Epithelial cell of prostate (primary cell): ENCODE results near the gene CIAO3.

Experiments
- DNase-seq: peaks from one replicate; pipeline ENCODE4 v3.0.0-alpha.2; 2011; ENCODE audit warnings: low read depth, low spot score
- H3K27ac ChIP-seq: fragments of 450-650 bp; 2 replicates; pipeline ENCODE4 v1.5.1; 2017; ENCODE audit warnings: mild to moderate bottlenecking

Gene CIAO3

GRCh38 chr16:726188-726437 is 14.7 kb downstream of the CIAO3 start:
- no peak for DNase-seq
- no peak overlapping the region for H3K27ac ChIP-seq

- no peak overlapping the region for H3K27ac ChIP-seq
- no peak for DNase-seq
Measured at GRCh38 chr16:725463-726187, 15.2 kb downstream of the CIAO3 start.

GRCh38 chr16:725041-725376 is 15.8 kb downstream of the CIAO3 start:
- DNase-seq: no peak
- no peak overlapping the region for H3K27ac ChIP-seq

GRCh38 chr16:724188-725040 is 16.4 kb downstream of the CIAO3 start:
- H3K27ac ChIP-seq: no peak overlapping the region
- no peak for DNase-seq

GRCh38 chr16:723695-724094 is 17.1 kb downstream of the CIAO3 start:
- no peak overlapping the region for H3K27ac ChIP-seq
- DNase-seq: no peak

- DNase-seq: no peak
- H3K27ac ChIP-seq: no peak overlapping the region
Measured at GRCh38 chr16:722835-723633, 17.8 kb downstream of the CIAO3 start.

GRCh38 chr16:721765-722540 is 18.8 kb downstream of the CIAO3 start:
- peak overlapping the region; percentile 78 for H3K27ac ChIP-seq
- no peak for DNase-seq

- no peak for DNase-seq
- peak within 1 kb of the TSS; percentile 78 for H3K27ac ChIP-seq
Measured at GRCh38 chr16:720990-721764, 19.6 kb downstream of the CIAO3 start, which contains the start of gene ANTKMT. Gene ANTKMT, plus strand, starts transcription at chr16:721146. Its CDS starts 129 bp downstream, at chr16:721275.

- no peak for DNase-seq
- peak overlapping the region; percentile 78 for H3K27ac ChIP-seq
Measured at GRCh38 chr16:720447-720989, 20.3 kb downstream of the CIAO3 start.

- DNase-seq: no peak
- H3K27ac ChIP-seq: peak overlapping the region; percentile 78
Measured at GRCh38 chr16:719815-720446, 20.9 kb downstream of the CIAO3 start.

- DNase-seq: no peak
Measured at GRCh38 chr16:718922-719321, 21.9 kb downstream of the CIAO3 start.

GRCh38 chr16:718389-718788 is 22.4 kb downstream of the CIAO3 start:
- no peak for DNase-seq
- H3K27ac ChIP-seq: no peak overlapping the region

More at GRCh38 chr16:718922-719321, 21.9 kb downstream of the CIAO3 start:
- no peak overlapping the region for H3K27ac ChIP-seq

GRCh38 chr16:717450-718245 is 23.1 kb downstream of the CIAO3 start:
- no peak for DNase-seq
- no peak overlapping the region for H3K27ac ChIP-seq

- H3K27ac ChIP-seq: no peak overlapping the region
- no peak for DNase-seq
Measured at GRCh38 chr16:716768-717325, 23.9 kb downstream of the CIAO3 start.

GRCh38 chr16:716200-716568 is 24.6 kb downstream of the CIAO3 start:
- DNase-seq: no peak
- no peak overlapping the region for H3K27ac ChIP-seq

GRCh38 chr16:715477-716199 is 25.2 kb downstream of the CIAO3 start:
- H3K27ac ChIP-seq: peak overlapping the region; percentile 60
- DNase-seq: no peak
